ENCODE results near the gene SUGP1. TPM values are rescaled to one million over a fixed set of nuclear protein-coding genes. Genes with fewer than 3 reads are reported as not detected.

Gene SUGP1, protein sequence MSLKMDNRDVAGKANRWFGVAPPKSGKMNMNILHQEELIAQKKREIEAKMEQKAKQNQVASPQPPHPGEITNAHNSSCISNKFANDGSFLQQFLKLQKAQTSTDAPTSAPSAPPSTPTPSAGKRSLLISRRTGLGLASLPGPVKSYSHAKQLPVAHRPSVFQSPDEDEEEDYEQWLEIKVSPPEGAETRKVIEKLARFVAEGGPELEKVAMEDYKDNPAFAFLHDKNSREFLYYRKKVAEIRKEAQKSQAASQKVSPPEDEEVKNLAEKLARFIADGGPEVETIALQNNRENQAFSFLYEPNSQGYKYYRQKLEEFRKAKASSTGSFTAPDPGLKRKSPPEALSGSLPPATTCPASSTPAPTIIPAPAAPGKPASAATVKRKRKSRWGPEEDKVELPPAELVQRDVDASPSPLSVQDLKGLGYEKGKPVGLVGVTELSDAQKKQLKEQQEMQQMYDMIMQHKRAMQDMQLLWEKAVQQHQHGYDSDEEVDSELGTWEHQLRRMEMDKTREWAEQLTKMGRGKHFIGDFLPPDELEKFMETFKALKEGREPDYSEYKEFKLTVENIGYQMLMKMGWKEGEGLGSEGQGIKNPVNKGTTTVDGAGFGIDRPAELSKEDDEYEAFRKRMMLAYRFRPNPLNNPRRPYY
- polyA plus RNA-seq (2011; rRNA removed) (28.9 and 34.1 TPM in 2 replicates), polyA minus RNA-seq (2011; rRNA and poly(A)+ RNA removed) (17.1 and 31.5 TPM in 2 replicates)

DNA sequence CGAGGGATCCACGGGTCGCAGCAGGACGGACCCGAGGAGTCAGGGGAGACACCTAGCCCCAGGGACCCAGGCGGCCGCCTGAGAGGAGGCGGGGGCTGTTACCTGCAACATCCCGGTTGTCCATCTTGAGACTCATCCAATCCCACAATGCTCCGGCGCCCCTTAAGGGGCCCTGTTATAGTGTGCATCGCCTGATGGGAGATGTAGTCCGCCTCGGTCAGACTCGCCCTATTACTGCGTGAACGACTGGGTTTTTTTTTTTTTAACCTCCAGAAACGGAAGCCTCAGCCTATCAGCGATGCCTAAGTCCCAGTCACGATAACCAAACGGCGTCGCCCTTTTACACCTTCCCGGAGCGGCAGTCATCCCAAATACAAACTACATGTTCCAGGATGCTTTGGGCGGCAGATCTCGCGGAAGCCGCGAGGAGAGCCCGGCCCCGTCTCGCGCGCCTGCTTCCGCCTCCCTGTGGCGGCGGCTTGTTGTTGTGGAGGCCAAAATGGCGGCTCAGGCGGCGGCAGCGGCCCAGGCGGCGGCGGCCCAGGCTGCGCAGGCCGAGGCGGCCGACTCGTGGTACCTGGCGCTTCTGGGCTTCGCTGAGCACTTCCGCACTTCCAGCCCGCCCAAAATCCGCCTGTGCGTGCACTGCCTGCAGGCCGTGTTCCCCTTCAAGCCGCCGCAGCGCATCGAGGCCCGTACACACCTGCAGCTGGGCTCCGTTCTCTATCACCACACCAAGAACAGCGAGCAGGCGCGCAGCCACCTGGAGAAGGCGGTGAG lies at the start of gene SUGP1, which contains the start of gene MAU2:
Gene SUGP1 (minus strand): TSS at position 149 of the 780 bp plus-strand sequence. CDS start 13 bp downstream, at position 136.
Gene MAU2 (plus strand): TSS at position 469 of the 780 bp plus-strand sequence. CDS start 31 bp downstream, at position 500.
- Histone ChIP-seq H3K27me3 (ENCODE audit: control insufficient read depth, insufficient read depth, low read length) (no peaks in the 10 kb centered on the region), H3K4me3 (ENCODE audit: low read depth, low read length) (peak within 1 kb of the TSS; percentile 92), H3K36me3 (ENCODE audit: control insufficient read depth, insufficient read depth, low read length) (peaks cover 12% of the 10 kb centered on the region)
- TF ChIP-seq, protein P1, sequence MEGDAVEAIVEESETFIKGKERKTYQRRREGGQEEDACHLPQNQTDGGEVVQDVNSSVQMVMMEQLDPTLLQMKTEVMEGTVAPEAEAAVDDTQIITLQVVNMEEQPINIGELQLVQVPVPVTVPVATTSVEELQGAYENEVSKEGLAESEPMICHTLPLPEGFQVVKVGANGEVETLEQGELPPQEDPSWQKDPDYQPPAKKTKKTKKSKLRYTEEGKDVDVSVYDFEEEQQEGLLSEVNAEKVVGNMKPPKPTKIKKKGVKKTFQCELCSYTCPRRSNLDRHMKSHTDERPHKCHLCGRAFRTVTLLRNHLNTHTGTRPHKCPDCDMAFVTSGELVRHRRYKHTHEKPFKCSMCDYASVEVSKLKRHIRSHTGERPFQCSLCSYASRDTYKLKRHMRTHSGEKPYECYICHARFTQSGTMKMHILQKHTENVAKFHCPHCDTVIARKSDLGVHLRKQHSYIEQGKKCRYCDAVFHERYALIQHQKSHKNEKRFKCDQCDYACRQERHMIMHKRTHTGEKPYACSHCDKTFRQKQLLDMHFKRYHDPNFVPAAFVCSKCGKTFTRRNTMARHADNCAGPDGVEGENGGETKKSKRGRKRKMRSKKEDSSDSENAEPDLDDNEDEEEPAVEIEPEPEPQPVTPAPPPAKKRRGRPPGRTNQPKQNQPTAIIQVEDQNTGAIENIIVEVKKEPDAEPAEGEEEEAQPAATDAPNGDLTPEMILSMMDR (IDR thresholded peaks at IDR 0.05; ENCODE audit: insufficient read depth, low read depth, low read length), result peak; percentile 44
- CTCF ChIA-PET, result interaction anchor here (1.7 kb wide), 1 partner anchor 10 kb away, joined by 3 read pairs; no protein-coding TSS in a partner anchor
- POLR2A ChIA-PET, result no interaction called here
- DNase-seq (ENCODE audit: low read depth), result peak; percentile 55

DNA sequence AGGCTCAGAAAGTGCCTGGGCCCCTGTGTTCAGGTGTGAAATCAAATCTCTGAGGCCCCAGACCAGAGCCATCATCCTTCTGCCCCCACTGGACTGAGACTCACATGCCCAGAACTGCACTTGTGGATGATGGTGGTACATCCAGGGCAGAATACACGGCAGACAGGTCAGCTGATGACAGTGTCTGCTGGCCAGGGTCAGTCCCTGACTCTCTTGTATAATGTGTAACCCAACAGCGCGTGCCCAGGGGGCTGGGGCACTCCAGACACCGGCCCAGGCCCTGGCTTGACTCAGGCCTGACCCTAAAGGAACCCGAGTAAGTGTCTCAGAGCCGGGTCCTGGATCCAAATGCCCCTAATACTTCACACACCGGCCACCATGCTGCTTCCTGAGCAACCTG lies 47.8 kb upstream of the SUGP1 start:
- no peak for DNase-seq (ENCODE audit: low read depth)
- Histone ChIP-seq H3K36me3 (ENCODE audit: control insufficient read depth, insufficient read depth, low read length) (no peaks in the 10 kb centered on the region), H3K4me3 (ENCODE audit: low read depth, low read length) (no peak overlapping the region), H3K27me3 (ENCODE audit: control insufficient read depth, insufficient read depth, low read length) (no peaks in the 10 kb centered on the region)
- POLR2A ChIA-PET, result no interaction called here
- TF ChIP-seq, protein P1 (IDR thresholded peaks at IDR 0.05; ENCODE audit: insufficient read depth, low read depth, low read length), result no peak
- CTCF ChIA-PET, result interaction anchor here (1.4 to 10.9 kb wide), 2 partner anchors 92 to 120 kb away, joined by 3 to 189 read pairs; no protein-coding TSS in a partner anchor

DNA sequence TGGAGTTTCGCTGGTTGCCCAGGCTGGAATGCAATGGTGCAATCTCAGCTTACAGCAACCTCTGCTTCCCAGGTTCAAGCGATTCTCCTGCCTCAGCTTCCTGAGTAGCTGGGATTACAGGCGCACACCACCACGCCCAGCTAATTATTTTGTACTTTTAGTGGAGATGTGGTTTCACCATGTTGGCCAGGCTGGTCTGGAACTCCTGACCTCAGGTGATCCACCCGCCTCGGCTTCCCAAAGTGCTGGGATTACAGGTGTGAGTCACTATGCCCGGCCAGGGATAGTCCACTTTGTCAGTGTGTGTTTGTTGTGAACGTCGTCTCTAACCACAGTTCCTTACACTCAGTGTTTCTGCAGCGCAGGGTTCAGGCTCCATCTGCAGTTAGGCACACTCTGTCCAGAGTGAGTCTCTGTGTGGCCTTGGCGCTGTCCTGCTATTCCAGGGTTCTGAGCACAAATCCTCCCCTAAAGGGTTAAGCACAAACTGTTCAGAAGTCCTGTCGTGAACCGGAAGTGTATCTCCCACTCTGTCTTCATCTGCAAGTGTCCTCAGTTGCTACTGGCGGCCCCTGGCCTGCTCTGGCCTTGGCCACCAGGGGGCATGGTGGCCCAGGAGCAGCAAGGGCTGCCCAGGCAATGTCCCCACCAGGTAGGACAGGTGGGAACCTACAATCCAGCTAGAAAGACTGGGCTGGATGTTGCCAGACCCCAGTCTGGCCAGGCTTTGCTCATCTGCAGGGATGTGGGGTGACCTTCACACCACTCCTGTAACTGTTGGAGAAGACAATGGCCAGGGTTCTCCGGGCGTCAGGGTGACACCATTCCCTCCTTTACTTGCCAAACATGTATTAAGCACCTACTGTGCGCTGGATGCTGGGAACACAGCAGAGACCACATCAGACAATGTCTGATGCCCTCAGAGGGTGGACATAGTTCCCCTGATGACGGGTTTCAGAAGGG lies 46.4 kb upstream of the SUGP1 start:
- CTCF ChIA-PET, result interaction anchor here (0.6 to 10.9 kb wide), 11 partner anchors 8 to 285 kb away, joined by 3 to 189 read pairs (median 4); partner anchors contain the start of gene GATAD2A
- POLR2A ChIA-PET, result no interaction called here
- no peak overlapping the region for H3K4me3 ChIP-seq (ENCODE audit: low read depth, low read length)

DNA sequence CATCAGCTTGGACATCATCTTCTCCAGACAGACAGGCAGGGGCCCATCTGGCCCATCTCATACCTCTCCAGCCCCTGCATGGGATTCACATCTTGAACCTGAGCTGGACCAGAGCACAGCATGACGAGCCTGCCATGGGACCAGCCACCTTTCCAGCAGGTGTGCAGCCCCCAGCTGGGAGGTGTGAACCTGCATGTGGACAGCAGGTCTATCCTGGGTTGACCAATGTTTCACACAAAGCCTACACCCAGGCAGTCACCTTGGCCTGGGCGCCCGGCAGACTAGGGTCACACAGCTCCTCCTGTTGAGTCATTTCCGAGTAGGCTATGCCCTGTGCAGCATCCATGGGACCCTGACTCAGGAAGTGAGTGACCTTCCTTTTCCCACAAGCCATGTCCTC lies 41.8 kb upstream of the SUGP1 start:
- POLR2A ChIA-PET, result no interaction called here
- H3K4me3 ChIP-seq (ENCODE audit: low read depth, low read length), result no peak overlapping the region
- CTCF ChIA-PET, result interaction anchor here (0.6 to 10.9 kb wide), 6 partner anchors 8 to 187 kb away, joined by 3 to 189 read pairs (median 8); no protein-coding TSS in a partner anchor
- peaks cover 6% of the 10 kb centered on the region for H3K36me3 ChIP-seq (ENCODE audit: control insufficient read depth, insufficient read depth, low read length)
- TF ChIP-seq, protein P1 (IDR thresholded peaks at IDR 0.05; ENCODE audit: insufficient read depth, low read depth, low read length), result no peak
- DNase-seq (ENCODE audit: low read depth), result no peak
- H3K27me3 ChIP-seq (ENCODE audit: control insufficient read depth, insufficient read depth, low read length), result no peaks in the 10 kb centered on the region

More for the DNA sequence above, 46.4 kb upstream of the SUGP1 start:
- Histone ChIP-seq H3K27me3 (ENCODE audit: control insufficient read depth, insufficient read depth, low read length) (no peaks in the 10 kb centered on the region), H3K36me3 (ENCODE audit: control insufficient read depth, insufficient read depth, low read length) (peaks cover 1% of the 10 kb centered on the region; the same call in 1 of the 2 replicates)
- no peak for DNase-seq (ENCODE audit: low read depth)
- TF ChIP-seq, protein P1 (IDR thresholded peaks at IDR 0.05; ENCODE audit: insufficient read depth, low read depth, low read length), result peak; percentile 97
